HEK293 (cell line): ENCODE measurements around the gene EPAS1.

Experiments
- CTCF ChIA-PET: fragments of 350-600 bp; formaldehyde crosslinking; extraction: SDS; loops from one replicate; lab custom pipeline; 2021; ENCODE audit warnings: antibody characterized with exemption; lab: Yijun Ruan, JAX
- POLR2A ChIA-PET: fragments of 300-600 bp; formaldehyde crosslinking; extraction: SDS; loops from one replicate; lab custom pipeline; 2020; ENCODE audit warnings: antibody characterized with exemption, inconsistent platforms; lab: Yijun Ruan, JAX
- H3K27ac ChIP-seq: fragments of 200-500 bp; sonication (Bioruptor generic); 2 replicates; pipeline ENCODE4 v1.5.1; 2014; ENCODE audit warnings: low read depth, low read length, control low read depth, inconsistent platforms; ENCODE audit errors: extremely low read depth
- H3K36me3 ChIP-seq, 2 experiments: fragments of 200-500 bp in 1 of 2; sonication (Bioruptor generic) in 1 of 2; 1 replicate in 1 of 2; 2 replicates in 1 of 2; pipeline ENCODE4 v1.5.1; 2014 to 2017; ENCODE audit warnings: inconsistent platforms in 2 of 2, low read length in 2 of 2; ENCODE audit not compliant: control insufficient read depth in 2 of 2, insufficient read depth in 1 of 2
- H3K4me1 ChIP-seq: fragments of 200-500 bp; sonication (Bioruptor generic); 2 replicates; pipeline ENCODE4 v1.5.1; 2014; ENCODE audit warnings: mild to moderate bottlenecking, low read length, inconsistent platforms; ENCODE audit not compliant: control insufficient read depth, insufficient read depth
- H3K4me3 ChIP-seq: 2 replicates; pipeline ENCODE4 v1.5.1; 2011; ENCODE audit warnings: low read depth, mild to moderate bottlenecking, control low read depth, low read length, moderate library complexity
- H3K9me3 ChIP-seq: fragments of 200-500 bp; sonication (Bioruptor generic); 2 replicates; pipeline ENCODE4 v1.5.1; 2014; ENCODE audit warnings: low read depth, low read length, inconsistent platforms; ENCODE audit not compliant: control insufficient read depth, insufficient read depth
- INSM2 ChIP-seq: fragments of 450-650 bp; formaldehyde crosslinking; IDR thresholded peaks from 2 replicates; pipeline ENCODE4 v1.5.1; 2016; ENCODE audit warnings: missing biosample characterization, missing genetic modification characterization
- OVOL3 ChIP-seq: fragments of 450-650 bp; formaldehyde crosslinking; IDR thresholded peaks from 2 replicates; pipeline ENCODE4 v1.5.1; 2016; ENCODE audit warnings: missing biosample characterization, missing genetic modification characterization
- PBX3 ChIP-seq: sonication (generic); formaldehyde crosslinking; IDR thresholded peaks from 2 replicates; pipeline ENCODE4 v1.8.1; 2022; ENCODE audit warnings: mild to moderate bottlenecking, moderate library complexity, missing genetic modification reagents
- RBAK ChIP-seq: fragments of 450-650 bp; formaldehyde crosslinking; IDR thresholded peaks from 2 replicates; pipeline ENCODE4 v1.5.1; 2016; ENCODE audit warnings: missing biosample characterization, missing genetic modification characterization
- REPIN1 ChIP-seq: fragments of 450-650 bp; formaldehyde crosslinking; IDR thresholded peaks from 2 replicates; pipeline ENCODE4 v1.5.1; 2017; ENCODE audit warnings: missing biosample characterization, missing genetic modification characterization, low read depth
- SCRT2 ChIP-seq: fragments of 450-650 bp; formaldehyde crosslinking; IDR thresholded peaks from 2 replicates; pipeline ENCODE4 v1.5.1; 2016; ENCODE audit warnings: missing biosample characterization, missing genetic modification characterization
- TCF7L2 ChIP-seq: IDR thresholded peaks from 2 replicates; pipeline ENCODE4 v1.6.1; 2011; ENCODE audit warnings: low read depth, mild to moderate bottlenecking, inconsistent platforms, low read length, moderate library complexity, borderline replicate concordance
- ZBTB48 ChIP-seq: fragments of 450-650 bp; formaldehyde crosslinking; IDR thresholded peaks from 2 replicates; pipeline ENCODE4 v1.5.1; 2016; ENCODE audit warnings: missing biosample characterization, missing genetic modification characterization
- ZBTB7A ChIP-seq: fragments of 450-650 bp; formaldehyde crosslinking; IDR thresholded peaks from 2 replicates; pipeline ENCODE4 v1.5.1; 2016; ENCODE audit warnings: low read depth, missing biosample characterization, missing genetic modification characterization
- ZFP41 ChIP-seq: fragments of 450-650 bp; formaldehyde crosslinking; IDR thresholded peaks from 2 replicates; pipeline ENCODE4 v1.5.1; 2016; ENCODE audit warnings: missing biosample characterization, missing genetic modification characterization, borderline replicate concordance
- ZNF274 ChIP-seq, 2 experiments: fragments of 200-500 bp in 1 of 2; fragments of 450-650 bp in 1 of 2; sonication (Bioruptor generic) in 1 of 2; formaldehyde crosslinking in 1 of 2; IDR thresholded peaks; 2 replicates each; pipeline versions ENCODE4 v1.5.1 to v1.6.1; 2014 to 2016; ENCODE audit warnings: borderline replicate concordance in 1 of 2, inconsistent platforms in 1 of 2, low read length in 1 of 2, missing biosample characterization in 1 of 2, missing genetic modification characterization in 1 of 2
- ZNF426 ChIP-seq: fragments of 450-650 bp; formaldehyde crosslinking; IDR thresholded peaks from 2 replicates; pipeline ENCODE4 v1.5.1; 2017; ENCODE audit warnings: missing biosample characterization, missing genetic modification characterization, mild to moderate bottlenecking, inconsistent platforms, moderate library complexity
- ZNF433 ChIP-seq: fragments of 450-650 bp; formaldehyde crosslinking; IDR thresholded peaks from 2 replicates; pipeline ENCODE4 v1.5.1; 2016; ENCODE audit warnings: missing biosample characterization, missing genetic modification characterization, low read depth
- ZNF513 ChIP-seq: fragments of 450-650 bp; IDR thresholded peaks from 2 replicates; pipeline ENCODE4 v1.5.1; 2018; ENCODE audit warnings: missing biosample characterization, missing genetic modification characterization
- ZNF529 ChIP-seq: fragments of 450-650 bp; formaldehyde crosslinking; IDR thresholded peaks from 2 replicates; pipeline ENCODE4 v1.5.1; 2017; ENCODE audit warnings: missing genetic modification characterization, missing biosample characterization; ENCODE audit not compliant: insufficient replicate concordance
- ZNF558 ChIP-seq: fragments of 450-650 bp; formaldehyde crosslinking; IDR thresholded peaks from 2 replicates; pipeline ENCODE4 v1.5.1; 2016; ENCODE audit warnings: missing biosample characterization, missing genetic modification characterization
- ZNF561 ChIP-seq: fragments of 450-650 bp; IDR thresholded peaks from 2 replicates; pipeline ENCODE4 v1.5.1; 2018; ENCODE audit warnings: missing biosample characterization, missing genetic modification characterization, borderline replicate concordance
- ZNF610 ChIP-seq: fragments of 450-650 bp; formaldehyde crosslinking; IDR thresholded peaks from 2 replicates; pipeline ENCODE4 v1.5.1; 2016; ENCODE audit warnings: missing biosample characterization, missing genetic modification characterization, borderline replicate concordance
- ZNF624 ChIP-seq: fragments of 450-650 bp; formaldehyde crosslinking; IDR thresholded peaks from 2 replicates; pipeline ENCODE4 v1.5.1; 2017; ENCODE audit warnings: missing biosample characterization, missing genetic modification characterization
- ZNF660 ChIP-seq: fragments of 450-650 bp; IDR thresholded peaks from 2 replicates; pipeline ENCODE4 v1.5.1; 2018; ENCODE audit warnings: missing biosample characterization, mild to moderate bottlenecking, missing genetic modification characterization
- ZNF747 ChIP-seq: fragments of 450-650 bp; formaldehyde crosslinking; IDR thresholded peaks from 2 replicates; pipeline ENCODE4 v1.5.1; 2016; ENCODE audit warnings: missing biosample characterization, missing genetic modification characterization
- ZNF843 ChIP-seq: fragments of 450-650 bp; formaldehyde crosslinking; IDR thresholded peaks from 2 replicates; pipeline ENCODE4 v1.5.1; 2016; ENCODE audit warnings: missing biosample characterization, missing genetic modification characterization
- ZXDB ChIP-seq: fragments of 450-650 bp; formaldehyde crosslinking; IDR thresholded peaks from 2 replicates; pipeline ENCODE4 v1.5.1; 2016; ENCODE audit warnings: missing biosample characterization, missing genetic modification characterization

EPAS1 gene

GRCh38 chr2:46382331-46383112 is 85.3 kb downstream of the EPAS1 start:
- TF ChIP-seq ZNF274 (IDR thresholded peaks at IDR 0.05; ENCODE audit: low read length) (no peak), ZNF274 (tag by site-specific recombination; IDR thresholded peaks at IDR 0.05; ENCODE audit: borderline replicate concordance) (no peak), ZNF610 (tag by site-specific recombination) (no peak), ZNF529 (tag by site-specific recombination) (no peak), TCF7L2 (no peak), ZNF426 (tag by site-specific recombination) (no peak), ZBTB7A (no peak), PBX3 (no peak), ZFP41 (tag by site-specific recombination) (no peak), ZNF843 (no peak), ZNF558 (tag by site-specific recombination) (no peak), ZNF747 (tag by site-specific recombination) (no peak), ZBTB48 (no peak)
- CTCF ChIA-PET = no interaction called here
- Histone ChIP-seq H3K4me3 (no peak overlapping the region), H3K9me3 (no peaks in the 10 kb centered on the region), H3K27ac (no peak overlapping the region), H3K36me3 (peaks cover 7 to 75% of the 10 kb centered on the region in 2 experiments), H3K4me1 (peaks cover 9% of the 10 kb centered on the region)
- POLR2A ChIA-PET = no interaction called here

GRCh38 chr2:46383113-46383395 is 85.8 kb downstream of the EPAS1 start:
- ChIA-PET POLR2A (no interaction called here), CTCF (no interaction called here)
- peaks cover 7 to 73% of the 10 kb centered on the region in 2 experiments for H3K36me3 ChIP-seq
- no peak for TF ChIP-seq ZNF624 (tag by site-specific recombination)
- no peak for TF ChIP-seq ZNF660 (tag by site-specific recombination)
- TF ChIP-seq ZNF513 (tag by site-specific recombination) = no peak
- no peak for TF ChIP-seq ZNF561 (tag by site-specific recombination)
- TF ChIP-seq ZXDB (tag by site-specific recombination) = no peak
- TF ChIP-seq INSM2 (tag by site-specific recombination) = no peak
- no peak for TF ChIP-seq SCRT2
- no peak for TF ChIP-seq ZNF433 (tag by site-specific recombination)
- no peak for TF ChIP-seq REPIN1
- TF ChIP-seq OVOL3 (tag by site-specific recombination) = no peak
- TF ChIP-seq ZFP41 (tag by site-specific recombination) = no peak
- TF ChIP-seq RBAK (tag by site-specific recombination) = no peak
- peaks cover 9% of the 10 kb centered on the region for H3K4me1 ChIP-seq
- no peaks in the 10 kb centered on the region for H3K9me3 ChIP-seq
- no peak overlapping the region for H3K27ac ChIP-seq
- no peak overlapping the region for H3K4me3 ChIP-seq
